OCI-LY7 (cell line): ENCODE measurements around the gene BCAT1. TPM values are rescaled to one million over a fixed set of nuclear protein-coding genes. Genes with fewer than 3 reads are reported as not detected.

Experiments
- BruUV-seq: library from RNA; stranded (reverse); fragments of 400-500 nt; replicated peaks from 2 replicates; lab custom pipeline; 2021; lab: Mats Ljungman, UMichigan
- CTCF ChIA-PET: fragments of 300-600 bp; sonication (Branson Sonifier 250); formaldehyde crosslinking; loops from one replicate; lab custom pipeline; 2022; ENCODE audit warnings: antibody characterized with exemption; ENCODE audit not compliant: unreplicated experiment; lab: Charles Lee
- POLR2A ChIA-PET: fragments of 300-600 bp; sonication (Branson Sonifier 250); formaldehyde crosslinking; loops from one replicate; lab custom pipeline; 2022; ENCODE audit warnings: antibody characterized with exemption; lab: Charles Lee
- DNase-seq: peaks from one replicate; pipeline ENCODE4 v3.0.0-alpha.2; 2015; ENCODE audit warnings: low spot score
- H2AFZ ChIP-seq: fragments of 200-600 bp; sonication (generic), shearing (Covaris generic); 2 replicates; pipeline ENCODE4 v1.6.1; 2014; ENCODE audit warnings: mild to moderate bottlenecking, antibody characterized with exemption, low read length, moderate library complexity
- H3K27ac ChIP-seq: fragments of 200-600 bp; sonication (generic); 2 replicates; pipeline ENCODE4 v1.5.1; 2014; ENCODE audit warnings: mixed run types, low read depth, mild to moderate bottlenecking, moderate library complexity, low read length, inconsistent platforms; ENCODE audit not compliant: poor library complexity, severe bottlenecking
- H3K36me3 ChIP-seq: fragments of 200-600 bp; sonication (generic); 2 replicates; pipeline ENCODE4 v1.6.1; 2014; ENCODE audit warnings: mild to moderate bottlenecking, antibody characterized with exemption, low read length, moderate library complexity, mixed read lengths; ENCODE audit not compliant: insufficient read depth
- H3K4me1 ChIP-seq: fragments of 200-600 bp; sonication (generic); 2 replicates; pipeline ENCODE4 v1.5.1; 2014; ENCODE audit warnings: mild to moderate bottlenecking, low read length; ENCODE audit not compliant: insufficient read depth, poor library complexity, severe bottlenecking
- H3K4me2 ChIP-seq: fragments of 200-600 bp; sonication (generic); 2 replicates; pipeline ENCODE4 v1.6.1; 2014; ENCODE audit warnings: mild to moderate bottlenecking, low read length
- H3K4me3 ChIP-seq: fragments of 200-600 bp; sonication (generic); 2 replicates; pipeline ENCODE4 v1.5.1; 2014; ENCODE audit warnings: mild to moderate bottlenecking, low read depth, low read length; ENCODE audit not compliant: poor library complexity, severe bottlenecking
- H3K79me2 ChIP-seq: fragments of 200-600 bp; sonication (generic); 2 replicates; pipeline ENCODE4 v1.6.1; 2016; ENCODE audit warnings: low read depth, mild to moderate bottlenecking, low read length, moderate library complexity, mixed read lengths; ENCODE audit not compliant: insufficient read depth
- H3K9me2 ChIP-seq: fragments of 200-600 bp; sonication (generic); 2 replicates; pipeline ENCODE4 v1.6.1; 2016; ENCODE audit warnings: mild to moderate bottlenecking, low read length, mixed read lengths; ENCODE audit not compliant: insufficient read depth
- H3K9me3 ChIP-seq: fragments of 200-600 bp; sonication (generic); 2 replicates; pipeline ENCODE4 v1.6.1; 2014; ENCODE audit warnings: mild to moderate bottlenecking, mixed run types, low read length, mixed read lengths
- H4K20me1 ChIP-seq: fragments of 200-600 bp; sonication (generic); 2 replicates; pipeline ENCODE4 v1.6.1; 2014; ENCODE audit warnings: mild to moderate bottlenecking, antibody characterized with exemption, low read length, moderate library complexity, mixed read lengths; ENCODE audit not compliant: insufficient read depth
- EZH2phosphoT487 ChIP-seq: fragments of 200-600 bp; sonication (generic); IDR thresholded peaks from 2 replicates; pipeline ENCODE4 v1.6.1; 2018; ENCODE audit warnings: low read depth, borderline replicate concordance, mild to moderate bottlenecking, mixed run types, antibody characterized with exemption, low read length, moderate library complexity, mixed read lengths
- intact Hi-C: fragments of 100-400 bp; cut with micrococcal nuclease; formaldehyde crosslinking; loops from one replicate; pipeline ENCODE4 v1.10.0; 2022; ENCODE audit not compliant: unreplicated experiment
- total RNA-seq, 2 experiments: library from RNA; depleted of rRNA in 1 of 2; stranded (reverse); fragments of >200 nt in 1 of 2; shearing (Covaris generic) in 1 of 2; gene quantifications; 2 replicates each; pipeline ENCODE4 v1.2.3, GENCODE V29; 2014 to 2022
- TF ChIP-seq, protein P1 (sequence below): fragments of 200-600 bp; sonication (generic); conservative IDR thresholded peaks from 2 replicates; pipeline ENCODE4 v1.5.1; 2014; ENCODE audit warnings: mild to moderate bottlenecking, antibody characterized with exemption, low read length, moderate library complexity, mixed read lengths

Gene BCAT1
- total RNA-seq, 2 experiments from 2014 or later: 121 to 207 TPM

DNA sequence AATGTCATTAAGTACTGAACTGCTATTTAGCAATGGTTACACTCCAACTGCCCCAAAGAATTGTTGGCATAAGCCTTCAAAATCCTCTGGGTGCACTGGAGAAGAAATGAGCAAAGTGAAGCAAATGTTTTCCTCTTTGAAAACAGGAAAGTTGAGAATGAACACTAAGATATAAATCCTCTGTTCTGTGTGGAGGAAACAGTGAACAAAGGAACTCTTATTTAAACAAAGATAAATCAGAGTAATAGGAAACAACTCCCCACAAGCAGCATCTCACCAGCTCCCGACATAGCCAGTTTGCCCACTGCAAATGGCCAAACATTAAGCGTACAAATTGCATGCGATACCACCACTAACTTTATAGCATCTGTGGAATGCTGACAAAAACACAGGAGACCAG lies 54.0 kb downstream of the BCAT1 start:
- POLR2A ChIA-PET: interaction anchor here (0.7 to 2.1 kb wide), 3 partner anchors 14 to 48 kb away, joined by 3 to 12 read pairs (median 4); no protein-coding TSS in a partner anchor
- Histone ChIP-seq H4K20me1 (no peaks in the 10 kb centered on the region), H3K79me2 (peaks cover 26% of the 10 kb centered on the region; the same call in 1 of the 2 replicates), H3K4me2 (no peak overlapping the region), H3K27ac (no peak overlapping the region), H3K9me2 (no peaks in the 10 kb centered on the region), H3K36me3 (peaks cover 78% of the 10 kb centered on the region), H3K9me3 (no peaks in the 10 kb centered on the region), H2AFZ (no peak overlapping the region), H3K4me1 (no peaks in the 10 kb centered on the region), H3K4me3 (no peak overlapping the region)
- intact Hi-C loops: no loop called here
- CTCF ChIA-PET: no interaction called here
- TF ChIP-seq EZH2phosphoT487: no peak
- no TSS peak for BruUV-seq
- no peak for DNase-seq

DNA sequence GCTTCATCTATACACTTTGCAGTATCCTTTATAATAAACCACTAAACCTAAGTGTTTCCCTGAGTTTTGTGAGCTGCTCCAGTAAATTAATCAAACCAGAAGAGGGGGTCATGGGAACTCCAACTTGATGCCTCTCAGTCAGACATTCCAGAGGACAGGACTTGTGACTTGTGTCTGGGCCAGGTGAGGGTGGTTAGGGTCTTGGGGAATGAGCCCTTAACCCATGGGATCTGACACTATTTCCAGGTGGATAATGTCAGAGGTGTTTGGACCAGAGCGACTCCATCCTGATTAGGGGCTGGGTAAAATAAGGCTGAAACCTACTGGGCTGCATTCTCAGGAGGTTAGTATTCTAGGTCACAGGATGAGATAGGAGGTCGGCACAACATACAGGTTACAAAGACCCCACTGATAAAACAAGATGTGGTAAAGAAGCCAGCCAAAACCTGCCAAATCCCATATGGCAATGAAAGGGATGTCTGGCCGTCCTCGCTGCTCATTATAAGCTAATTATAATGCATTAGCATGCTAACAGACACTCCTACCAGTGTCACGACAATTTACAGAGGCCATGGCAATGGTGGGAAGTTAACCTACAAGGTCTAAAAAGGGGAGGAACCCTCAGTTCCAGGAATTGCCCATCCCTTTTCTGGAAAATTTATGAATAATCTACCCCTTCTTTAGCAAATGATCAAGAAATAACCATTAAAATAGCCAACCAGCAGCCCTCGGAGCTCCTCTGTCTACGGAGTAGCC lies 58.7 kb downstream of the BCAT1 start:
- no peak for TF ChIP-seq EZH2phosphoT487
- TF ChIP-seq, protein P1, sequence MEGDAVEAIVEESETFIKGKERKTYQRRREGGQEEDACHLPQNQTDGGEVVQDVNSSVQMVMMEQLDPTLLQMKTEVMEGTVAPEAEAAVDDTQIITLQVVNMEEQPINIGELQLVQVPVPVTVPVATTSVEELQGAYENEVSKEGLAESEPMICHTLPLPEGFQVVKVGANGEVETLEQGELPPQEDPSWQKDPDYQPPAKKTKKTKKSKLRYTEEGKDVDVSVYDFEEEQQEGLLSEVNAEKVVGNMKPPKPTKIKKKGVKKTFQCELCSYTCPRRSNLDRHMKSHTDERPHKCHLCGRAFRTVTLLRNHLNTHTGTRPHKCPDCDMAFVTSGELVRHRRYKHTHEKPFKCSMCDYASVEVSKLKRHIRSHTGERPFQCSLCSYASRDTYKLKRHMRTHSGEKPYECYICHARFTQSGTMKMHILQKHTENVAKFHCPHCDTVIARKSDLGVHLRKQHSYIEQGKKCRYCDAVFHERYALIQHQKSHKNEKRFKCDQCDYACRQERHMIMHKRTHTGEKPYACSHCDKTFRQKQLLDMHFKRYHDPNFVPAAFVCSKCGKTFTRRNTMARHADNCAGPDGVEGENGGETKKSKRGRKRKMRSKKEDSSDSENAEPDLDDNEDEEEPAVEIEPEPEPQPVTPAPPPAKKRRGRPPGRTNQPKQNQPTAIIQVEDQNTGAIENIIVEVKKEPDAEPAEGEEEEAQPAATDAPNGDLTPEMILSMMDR: no peak
- intact Hi-C loops: no loop called here
- Histone ChIP-seq H2AFZ (no peak overlapping the region), H3K4me3 (no peak overlapping the region), H3K4me1 (no peaks in the 10 kb centered on the region), H3K27ac (no peak overlapping the region), H3K36me3 (peaks cover 77% of the 10 kb centered on the region), H3K9me3 (no peaks in the 10 kb centered on the region), H3K4me2 (no peak overlapping the region), H3K9me2 (no peaks in the 10 kb centered on the region), H3K79me2 (no peaks in the 10 kb centered on the region), H4K20me1 (no peaks in the 10 kb centered on the region)
- BruUV-seq: no TSS peak
- ChIA-PET POLR2A (interaction anchor here (0.7 kb wide), 1 partner anchor 19 kb away, joined by 3 read pairs; no protein-coding TSS in a partner anchor), CTCF (no interaction called here)
- no peak for DNase-seq

DNA sequence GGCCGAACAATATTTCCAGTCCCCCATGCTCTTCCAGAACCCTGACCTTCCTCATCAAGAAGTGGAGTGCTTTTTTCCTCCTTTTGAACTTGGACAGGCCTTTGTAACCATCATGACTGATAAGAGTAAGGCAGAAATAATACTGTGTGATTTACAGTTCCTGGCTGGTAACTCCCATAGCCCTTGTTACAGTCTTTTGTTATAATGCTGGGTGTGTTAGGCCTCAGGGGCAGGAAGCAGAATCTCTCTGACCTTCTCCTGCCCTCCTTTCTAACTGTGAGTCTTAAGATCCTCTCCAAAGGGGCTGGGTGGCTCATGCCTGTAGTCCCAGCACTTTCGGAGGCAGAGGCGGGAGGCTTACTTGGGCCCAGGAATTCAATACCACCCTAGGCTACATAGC lies 59.5 kb downstream of the BCAT1 start:
- POLR2A ChIA-PET: interaction anchor here (0.7 kb wide), 1 partner anchor 19 kb away, joined by 3 read pairs; no protein-coding TSS in a partner anchor
- DNase-seq: no peak
- Histone ChIP-seq H3K36me3 (peaks cover 75% of the 10 kb centered on the region), H3K79me2 (no peaks in the 10 kb centered on the region; the same call in 1 of the 2 replicates), H3K4me1 (no peaks in the 10 kb centered on the region), H3K9me2 (no peaks in the 10 kb centered on the region), H3K9me3 (no peaks in the 10 kb centered on the region), H4K20me1 (no peaks in the 10 kb centered on the region; the same call in 1 of the 2 replicates), H3K4me2 (no peak overlapping the region), H3K27ac (no peak overlapping the region), H3K4me3 (no peak overlapping the region), H2AFZ (no peak overlapping the region)
- CTCF ChIA-PET: no interaction called here
- intact Hi-C loops: no loop called here
- TF ChIP-seq, protein P1: no peak
- TF ChIP-seq EZH2phosphoT487: no peak
- BruUV-seq: no TSS peak
